ENCODE results near the gene COL9A3. TPM values are rescaled to one million over a fixed set of nuclear protein-coding genes. Genes with fewer than 3 reads are reported as not detected.

COL9A3 gene
- total and polyA plus RNA-seq, 5 experiments from 2014 or later: 0.15 to 2.2 (median 1.2) TPM; not detected in 2

DNA sequence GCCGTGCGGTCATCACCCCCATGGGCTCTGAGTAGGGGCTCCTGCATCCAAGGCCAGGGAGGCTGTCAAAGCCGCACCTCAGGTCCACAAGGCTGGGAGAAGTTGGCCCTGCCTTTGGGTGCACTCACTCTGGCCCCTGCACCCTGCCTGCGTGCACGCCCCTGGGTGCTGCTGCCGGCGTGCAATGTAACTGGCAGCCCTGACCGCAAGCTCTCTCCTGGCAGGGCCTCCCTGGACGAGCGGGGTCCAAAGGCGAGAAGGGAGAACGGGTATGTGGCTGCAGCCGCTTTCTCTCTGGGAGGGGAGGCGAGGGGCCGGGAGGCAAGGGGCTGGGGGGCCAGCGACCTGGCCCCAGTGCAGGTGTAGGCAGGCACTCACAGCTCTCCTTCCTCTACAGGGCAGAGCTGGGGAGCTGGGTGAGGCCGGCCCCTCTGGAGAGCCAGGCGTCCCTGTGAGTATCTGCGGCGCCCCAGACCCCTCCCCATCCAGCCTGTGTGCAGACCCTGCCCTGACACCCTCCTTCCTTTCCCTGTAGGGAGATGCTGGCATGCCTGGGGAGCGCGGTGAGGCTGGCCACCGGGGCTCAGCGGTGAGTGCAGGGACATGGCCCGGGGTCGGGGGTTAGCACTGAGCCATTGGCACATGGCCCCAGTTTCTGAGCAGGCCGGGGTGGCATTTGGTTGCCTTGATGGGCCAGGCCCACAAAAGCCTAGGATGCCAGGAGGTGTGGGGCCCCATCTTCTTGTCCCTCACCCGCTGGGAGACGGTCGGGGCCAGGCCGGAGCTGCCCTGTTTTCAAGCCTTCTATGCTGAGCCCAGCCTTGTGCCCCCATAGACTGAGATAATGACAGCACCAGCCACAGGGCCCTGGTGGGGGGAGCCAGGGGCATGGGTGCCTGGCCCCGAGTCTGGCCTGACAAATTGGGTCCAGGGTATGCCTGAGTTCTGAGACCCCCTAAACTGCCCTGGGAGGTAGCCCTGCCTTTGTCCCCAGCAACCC lies 12.7 kb downstream of the COL9A3 start:
- DNase-seq (peak in 1 of 10 donors; percentile 60), ATAC-seq (no peak)
- peaks cover 0 to 14% (median 6%) of the 10 kb centered on the region in 4 donors for H3K4me1 Mint-ChIP-seq
- H3K9me3 Mint-ChIP-seq: no peaks in the 10 kb centered on the region
- no peaks in the 10 kb centered on the region for H3K27me3 Mint-ChIP-seq
- H3K36me3 Mint-ChIP-seq: no peaks in the 10 kb centered on the region
- POLR2A ChIA-PET: interaction anchor here (0.6 kb wide), 1 partner anchor 227 kb away, joined by 4 read pairs; no protein-coding TSS in a partner anchor
- no peak overlapping the region for H3K27ac Mint-ChIP-seq
- H3K4me3 Mint-ChIP-seq: no peak overlapping the region

DNA sequence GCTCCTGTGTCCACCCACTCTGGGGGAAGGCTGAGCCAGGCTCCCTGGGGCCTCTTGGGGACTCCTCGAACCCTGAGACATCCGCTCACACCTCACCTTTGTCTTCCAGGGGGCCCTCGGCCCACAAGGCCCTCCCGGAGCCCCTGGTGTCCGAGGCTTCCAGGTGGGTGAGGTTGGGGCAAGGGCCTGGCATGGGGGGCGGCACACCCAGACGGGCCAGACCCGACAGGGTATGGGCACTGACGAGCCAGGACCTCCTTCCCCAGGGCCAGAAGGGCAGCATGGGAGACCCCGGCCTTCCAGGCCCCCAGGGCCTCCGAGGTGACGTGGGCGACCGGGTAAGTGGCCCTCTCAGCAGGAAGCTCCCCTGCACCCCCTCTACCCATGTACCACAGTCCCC lies 13.4 kb downstream of the COL9A3 start:
- Mint-ChIP-seq H3K4me3 (no peak overlapping the region), H3K9me3 (no peaks in the 10 kb centered on the region), H3K27me3 (peaks cover 0 to 2% (median 0%) of the 10 kb centered on the region in 5 donors), H3K4me1 (peaks cover 0 to 14% (median 4%) of the 10 kb centered on the region in 4 donors), H3K36me3 (no peaks in the 10 kb centered on the region), H3K27ac (no peak overlapping the region)
- DNase-seq (peak in 1 of 10 donors; percentile 55), ATAC-seq (no peak)
- POLR2A ChIA-PET: no interaction called here

DNA sequence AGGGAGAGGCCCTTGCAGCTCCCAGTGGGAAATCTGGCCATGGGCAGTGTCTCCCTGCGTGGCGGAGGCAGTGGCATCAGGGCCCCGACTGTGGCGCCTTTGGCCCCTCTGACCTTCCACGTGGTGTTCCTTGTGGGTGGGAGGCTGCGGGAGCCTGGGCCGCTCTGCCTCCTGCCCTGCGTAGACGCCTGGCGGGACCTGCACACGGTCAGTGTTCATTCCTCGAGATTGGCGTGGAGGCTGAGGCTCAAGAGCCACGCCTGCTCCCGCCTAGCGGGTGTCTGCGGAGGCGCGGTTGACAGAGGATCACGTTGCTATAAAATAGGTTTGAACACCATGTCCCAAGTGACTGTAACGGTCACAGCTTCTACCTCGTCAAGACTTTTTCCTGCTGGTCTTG lies 14.0 kb downstream of the COL9A3 start:
- no peak overlapping the region for H3K4me3 Mint-ChIP-seq
- POLR2A ChIA-PET: no interaction called here

DNA sequence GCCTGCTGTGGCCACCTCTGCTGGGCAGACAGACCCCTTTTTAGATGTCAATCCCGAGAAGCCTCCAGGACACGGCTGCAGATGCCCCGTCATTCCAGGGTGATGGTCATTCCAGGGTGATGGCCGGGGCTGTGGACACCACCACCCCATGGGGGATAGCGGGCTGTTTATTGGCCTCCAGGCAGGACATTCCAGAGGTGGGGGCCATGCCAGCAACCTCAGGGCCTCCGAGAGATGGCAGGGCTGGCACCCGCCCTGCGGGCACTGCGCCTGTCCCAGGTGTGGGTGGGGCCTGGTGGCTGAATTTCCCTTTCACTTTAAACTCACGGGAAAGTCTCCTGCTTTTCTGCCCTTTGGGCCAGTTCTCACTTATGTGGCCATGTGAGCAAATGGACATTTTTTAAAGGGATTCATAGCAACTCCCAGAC lies 14.5 kb downstream of the COL9A3 start:
- Mint-ChIP-seq H3K27me3 (peaks cover 0 to 8% (median 0%) of the 10 kb centered on the region in 5 donors), H3K4me1 (peaks cover 0 to 14% (median 4%) of the 10 kb centered on the region in 4 donors), H3K9me3 (no peaks in the 10 kb centered on the region), H3K4me3 (no peak overlapping the region), H3K27ac (no peak overlapping the region), H3K36me3 (no peaks in the 10 kb centered on the region)
- POLR2A ChIA-PET: no interaction called here
- DNase-seq (no peak), ATAC-seq (no peak)

More for the DNA sequence above, 14.0 kb downstream of the COL9A3 start:
- Mint-ChIP-seq H3K27ac (no peak overlapping the region), H3K27me3 (peaks cover 0 to 8% (median 0%) of the 10 kb centered on the region in 5 donors), H3K36me3 (no peaks in the 10 kb centered on the region), H3K4me1 (peaks cover 0 to 14% (median 4%) of the 10 kb centered on the region in 4 donors), H3K9me3 (no peaks in the 10 kb centered on the region)
- ATAC-seq: no peak
- peak in 1 of 10 donors; percentile 55 for DNase-seq

DNA sequence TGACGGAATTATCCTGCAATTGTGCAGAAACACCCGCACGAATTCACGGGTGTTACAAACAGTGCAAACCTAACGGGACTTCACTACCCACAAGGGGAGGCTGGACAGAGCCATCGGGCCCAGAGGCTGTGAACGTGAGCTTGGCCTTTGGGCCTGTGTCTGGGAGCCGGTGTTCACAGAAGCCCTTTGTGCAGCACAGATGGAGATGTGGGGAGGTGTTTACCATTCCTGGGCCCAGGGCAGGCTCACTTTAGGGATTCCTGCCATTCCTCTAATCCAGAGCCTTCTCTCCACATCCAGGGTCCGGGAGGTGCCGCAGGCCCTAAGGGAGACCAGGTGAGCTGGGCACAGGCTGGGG lies 15.0 kb downstream of the COL9A3 start:
- H3K27ac Mint-ChIP-seq: peak overlapping the region in 1 of 10 donors; percentile 24
- POLR2A ChIA-PET: no interaction called here
- H3K4me1 Mint-ChIP-seq: peaks cover 0 to 14% (median 4%) of the 10 kb centered on the region in 4 donors
- no peak for DNase-seq
- peaks cover 0 to 8% (median 0%) of the 10 kb centered on the region in 5 donors for H3K27me3 Mint-ChIP-seq
- ATAC-seq: no peak
- H3K36me3 Mint-ChIP-seq: no peaks in the 10 kb centered on the region
- H3K9me3 Mint-ChIP-seq: no peaks in the 10 kb centered on the region
- no peak overlapping the region for H3K4me3 Mint-ChIP-seq

DNA sequence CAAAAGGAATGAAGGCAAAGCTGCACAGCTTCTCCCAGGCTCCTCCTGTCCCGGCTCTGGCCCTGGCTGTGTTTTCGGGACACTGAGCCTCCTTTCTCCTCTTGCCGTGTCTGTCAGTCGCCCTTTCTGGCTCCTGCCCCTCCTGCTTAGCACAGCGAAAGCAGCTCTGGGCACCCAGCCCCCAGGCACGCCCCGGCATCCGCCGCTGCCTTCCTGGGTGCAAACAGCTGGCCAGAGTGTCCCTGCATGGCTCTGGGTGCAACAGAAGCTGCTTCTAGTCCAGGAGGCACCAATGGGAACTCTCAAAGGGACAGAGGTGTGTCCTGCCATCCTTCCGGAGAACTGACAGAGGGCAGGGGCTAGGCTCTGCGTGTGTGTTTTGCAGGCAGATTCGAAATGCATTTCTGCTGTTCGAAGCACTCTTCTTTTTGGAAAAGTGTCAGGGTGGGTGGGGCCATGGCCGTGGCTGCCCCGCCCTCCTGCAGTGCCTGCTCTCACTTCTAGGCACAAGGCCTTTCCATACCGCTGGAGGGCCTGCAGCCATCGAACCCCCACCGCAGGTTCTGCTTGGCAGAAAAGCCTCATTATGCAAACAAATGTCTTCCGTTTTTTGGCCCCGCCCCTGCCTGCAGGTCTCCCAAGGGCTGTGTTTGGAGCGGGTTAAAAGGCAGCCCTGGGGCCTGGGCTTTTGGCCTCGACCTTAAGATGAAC lies 15.5 kb downstream of the COL9A3 start:
- POLR2A ChIA-PET: interaction anchor here (0.6 kb wide), 1 partner anchor 178 kb away, joined by 4 read pairs; no protein-coding TSS in a partner anchor
- Mint-ChIP-seq H3K27ac (peak overlapping the region in 1 of 10 donors; percentile 19), H3K36me3 (no peaks in the 10 kb centered on the region), H3K4me3 (peak overlapping the region in 1 of 10 donors; percentile 35), H3K4me1 (peaks cover 0 to 14% (median 4%) of the 10 kb centered on the region in 4 donors), H3K9me3 (no peaks in the 10 kb centered on the region), H3K27me3 (peaks cover 0 to 8% (median 0%) of the 10 kb centered on the region in 5 donors)
- ATAC-seq (peak; percentile 14 to 82), DNase-seq (peak in 1 of 10 donors; percentile 71)

DNA sequence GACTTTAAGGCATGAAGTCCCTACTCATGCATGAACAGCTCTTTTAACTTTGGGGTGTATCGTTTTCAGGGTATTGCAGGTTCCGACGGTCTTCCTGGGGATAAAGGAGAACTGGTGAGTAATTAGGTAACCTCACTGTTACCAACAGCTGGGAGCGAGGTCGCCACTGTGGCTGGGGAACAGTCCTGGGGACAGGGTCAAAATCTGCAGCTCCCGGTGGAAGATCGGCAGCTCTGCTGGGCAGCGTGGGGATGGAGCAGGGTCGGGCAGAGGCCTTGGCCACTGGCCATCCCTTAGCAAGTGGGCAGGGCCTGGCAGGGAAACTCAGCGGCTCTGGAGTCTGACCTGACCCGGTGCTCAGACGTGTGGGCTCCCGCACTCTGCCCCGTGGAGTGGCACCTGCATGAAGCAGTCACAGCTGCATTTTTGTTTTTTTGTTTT lies 16.1 kb downstream of the COL9A3 start:
- peak overlapping the region in 2 of 10 donors; percentile 19 to 37 for H3K27ac Mint-ChIP-seq
- H3K27me3 Mint-ChIP-seq: peaks cover 0 to 8% (median 0%) of the 10 kb centered on the region in 5 donors
- POLR2A ChIA-PET: no interaction called here

DNA sequence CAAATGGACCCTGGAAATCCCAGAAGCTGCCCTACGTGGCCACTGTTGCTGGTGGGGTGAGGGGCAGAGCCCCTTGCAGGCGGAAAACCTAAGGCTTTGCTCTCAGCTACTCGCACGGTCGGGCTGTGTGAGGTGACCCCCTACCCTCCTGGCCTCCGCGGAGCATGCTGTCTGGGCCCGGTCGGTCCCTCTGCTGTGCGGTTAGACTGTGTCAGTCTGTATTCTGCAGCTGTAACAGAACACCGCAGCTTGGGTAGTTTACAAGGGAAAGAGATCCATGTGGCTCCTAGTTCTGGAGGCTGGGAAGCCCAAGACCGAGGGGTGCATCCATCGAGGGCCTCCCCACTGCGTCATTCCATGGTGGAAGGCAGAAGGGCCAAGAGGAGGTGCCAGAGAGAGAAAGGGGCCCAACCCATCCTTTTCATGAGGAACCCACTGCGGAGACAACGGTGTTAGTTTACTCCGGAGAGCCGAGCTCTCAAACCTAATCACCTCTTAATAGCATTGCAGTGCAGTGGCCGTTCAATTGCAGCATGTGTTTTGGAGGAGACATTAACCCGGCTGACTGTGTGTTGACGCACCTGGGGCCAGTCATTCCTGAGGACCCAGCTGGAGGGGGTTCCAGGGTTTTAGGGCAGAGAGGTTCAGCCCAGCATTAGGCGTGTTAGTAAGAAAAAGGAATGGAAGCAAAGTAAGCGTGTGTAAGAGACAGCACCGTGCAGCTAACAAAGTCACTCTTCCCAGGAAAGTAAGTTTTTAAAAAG lies 18.3 kb downstream of the COL9A3 start:
- Mint-ChIP-seq H3K9me3 (no peaks in the 10 kb centered on the region), H3K36me3 (no peaks in the 10 kb centered on the region), H3K4me1 (peaks cover 0 to 19% (median 5%) of the 10 kb centered on the region in 4 donors), H3K27me3 (peaks cover 0 to 8% (median 0%) of the 10 kb centered on the region in 5 donors), H3K4me3 (no peak overlapping the region), H3K27ac (no peak overlapping the region)
- no peak for DNase-seq
- no peak for ATAC-seq
- POLR2A ChIA-PET: no interaction called here

More for the DNA sequence above, 16.1 kb downstream of the COL9A3 start:
- ATAC-seq: peak in 1 of 2 donors; percentile 28
- Mint-ChIP-seq H3K4me3 (peak overlapping the region in 2 of 10 donors; percentile 35 to 39), H3K9me3 (no peaks in the 10 kb centered on the region), H3K4me1 (peaks cover 0 to 15% (median 4%) of the 10 kb centered on the region in 4 donors), H3K36me3 (no peaks in the 10 kb centered on the region)
- no peak for DNase-seq

DNA sequence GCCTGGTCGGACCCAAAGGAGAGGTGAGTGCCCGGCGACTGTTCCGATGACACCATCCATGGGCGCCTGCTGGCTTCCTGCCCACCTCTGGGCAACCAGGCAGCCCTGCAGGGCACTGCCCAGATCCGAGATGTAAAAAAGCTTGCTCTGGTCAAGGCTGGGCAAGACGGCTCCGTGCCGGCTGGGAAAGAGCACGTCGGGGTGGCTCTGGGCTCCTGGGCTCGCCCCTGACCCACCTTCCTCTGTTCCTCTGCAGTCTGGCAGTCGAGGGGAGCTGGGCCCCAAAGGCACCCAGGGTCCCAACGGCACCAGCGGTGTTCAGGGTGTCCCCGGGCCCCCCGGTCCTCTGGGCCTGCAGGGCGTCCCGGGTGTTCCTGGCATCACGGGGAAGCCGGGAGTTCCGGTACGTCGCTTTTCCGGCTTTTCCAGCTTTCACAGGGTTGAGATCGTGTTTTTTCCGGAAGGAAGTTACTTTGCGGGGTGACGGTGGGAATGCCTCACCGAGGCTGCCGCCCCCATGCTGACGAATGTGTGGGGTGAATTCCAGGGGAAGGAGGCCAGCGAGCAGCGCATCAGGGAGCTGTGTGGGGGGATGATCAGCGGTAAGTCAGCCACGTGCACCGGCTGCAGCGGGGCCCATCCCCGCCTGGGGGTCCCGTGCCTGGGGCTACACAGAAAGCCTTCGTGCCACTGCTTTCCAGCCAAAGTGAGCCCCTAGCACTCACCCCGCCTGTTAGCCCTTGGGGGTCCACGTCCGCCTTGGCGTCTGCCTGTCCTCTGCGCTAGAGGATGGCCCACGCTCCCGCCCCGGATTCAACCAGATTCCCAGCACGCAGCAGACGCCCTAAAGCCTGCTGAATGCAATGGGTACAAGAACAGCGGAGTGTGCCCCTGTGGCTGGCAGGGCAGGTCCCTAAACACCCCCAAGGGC lies 19.3 kb downstream of the COL9A3 start:
- POLR2A ChIA-PET: no interaction called here
- peaks cover 0 to 2% (median 0%) of the 10 kb centered on the region in 3 donors for H3K36me3 Mint-ChIP-seq
- no peak for DNase-seq
- peaks cover 0 to 19% (median 5%) of the 10 kb centered on the region in 4 donors for H3K4me1 Mint-ChIP-seq
- H3K9me3 Mint-ChIP-seq: no peaks in the 10 kb centered on the region
- ATAC-seq: no peak
- H3K4me3 Mint-ChIP-seq: no peak overlapping the region
- no peak overlapping the region for H3K27ac Mint-ChIP-seq
- H3K27me3 Mint-ChIP-seq: peaks cover 0 to 8% (median 0%) of the 10 kb centered on the region in 5 donors

DNA sequence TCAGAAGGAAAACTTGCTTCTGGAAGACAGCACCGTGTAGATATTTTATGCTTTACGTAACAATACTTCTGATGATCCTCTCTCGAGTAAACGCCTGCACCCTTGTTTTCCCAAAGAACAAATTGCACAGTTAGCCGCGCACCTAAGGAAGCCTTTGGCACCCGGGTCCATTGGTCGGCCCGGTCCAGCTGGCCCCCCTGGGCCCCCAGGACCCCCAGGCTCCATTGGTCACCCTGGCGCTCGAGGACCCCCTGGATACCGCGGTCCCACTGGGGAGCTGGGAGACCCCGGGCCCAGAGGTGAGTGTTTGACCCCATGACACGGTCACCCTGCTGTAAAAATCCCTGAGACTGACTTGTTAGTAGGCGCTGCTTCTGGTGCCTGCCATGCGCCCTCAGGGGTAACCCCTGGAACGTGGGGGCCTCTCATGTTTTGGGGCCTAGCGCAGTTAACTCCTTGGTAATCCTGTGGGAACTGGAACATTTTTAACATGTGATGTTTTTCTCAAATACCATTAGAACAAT lies 20.2 kb downstream of the COL9A3 start:
- H3K27me3 Mint-ChIP-seq: peaks cover 0 to 8% (median 0%) of the 10 kb centered on the region in 5 donors
- no peak for DNase-seq
- no peaks in the 10 kb centered on the region for H3K9me3 Mint-ChIP-seq
- no peak overlapping the region for H3K27ac Mint-ChIP-seq
- no peak overlapping the region for H3K4me3 Mint-ChIP-seq
- POLR2A ChIA-PET: no interaction called here
- peaks cover 0 to 3% (median 0%) of the 10 kb centered on the region in 3 donors for H3K36me3 Mint-ChIP-seq
- ATAC-seq: no peak
- peaks cover 0 to 14% (median 4%) of the 10 kb centered on the region in 4 donors for H3K4me1 Mint-ChIP-seq

DNA sequence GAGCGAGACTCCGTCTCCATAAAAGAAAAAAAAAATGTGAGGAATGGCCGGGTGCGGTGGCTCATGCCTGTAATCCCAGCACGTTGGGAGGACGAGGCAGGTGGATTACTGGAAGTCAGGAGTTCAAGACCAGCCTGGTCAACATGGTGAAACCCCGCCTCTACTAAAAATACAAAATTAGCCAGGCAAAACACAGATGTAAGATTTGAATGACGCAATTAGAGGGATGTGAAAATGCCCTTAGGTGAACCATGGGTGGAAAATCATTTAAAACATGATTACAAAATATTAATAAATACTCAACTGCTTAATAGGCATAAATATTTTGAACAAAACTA lies 20.9 kb downstream of the COL9A3 start:
- no peaks in the 10 kb centered on the region for H3K9me3 Mint-ChIP-seq
- H3K4me1 Mint-ChIP-seq: peaks cover 0 to 7% (median 2%) of the 10 kb centered on the region in 4 donors
- H3K4me3 Mint-ChIP-seq: no peak overlapping the region
- no peak for DNase-seq
- H3K27me3 Mint-ChIP-seq: peaks cover 0 to 8% (median 0%) of the 10 kb centered on the region in 5 donors
- H3K36me3 Mint-ChIP-seq: peaks cover 0 to 3% (median 0%) of the 10 kb centered on the region in 3 donors
- no peak overlapping the region for H3K27ac Mint-ChIP-seq
- peak in 1 of 2 donors; percentile 29 for ATAC-seq
- POLR2A ChIA-PET: no interaction called here

Data from naive thymus-derived CD8-positive, alpha-beta T cell (primary cell).